Stimulated activated CD4-positive, alpha-beta T cell treated with anti-CD3 and anti-CD28 coated beads, TNF-alpha, amount 100 ng/mL, for 4 hours (primary cell): ENCODE measurements around the gene VAMP1.

Experiments used
- DNase-seq, 3 experiments: peaks; one replicate each; pipeline ENCODE4 v3.0.0-alpha.2; 2020; ENCODE audit warnings: low read depth in 3 of 3

Gene VAMP1

GRCh38 chr12:6425590-6426531, 44.6 kb downstream of the VAMP1 start:
- DNase-seq: no peak

GRCh38 chr12:6424866-6425265, 45.6 kb downstream of the VAMP1 start:
- DNase-seq: no peak

- no peak for DNase-seq
These were observed 46.5 kb downstream of the VAMP1 start for GRCh38 chr12:6424008-6424347.

- peak in 2 of 3 experiments; percentile 50 to 63 for DNase-seq
These were observed 47.0 kb downstream of the VAMP1 start for GRCh38 chr12:6423267-6424007.

GRCh38 chr12:6420364-6420763, 50.1 kb downstream of the VAMP1 start:
- no peak for DNase-seq

- DNase-seq: no peak
These were observed 51.7 kb downstream of the VAMP1 start for GRCh38 chr12:6418796-6419195.

GRCh38 chr12:6416596-6416995, 53.9 kb downstream of the VAMP1 start:
- DNase-seq: no peak
